SK-MEL-5 (cell line): ENCODE measurements around the gene LPCAT2. TPM values are rescaled to one million over a fixed set of nuclear protein-coding genes. Genes with fewer than 3 reads are reported as not detected.
"Not testable (repeated sequence)": the region's sequence is repeated elsewhere in the genome, so short reads cannot be mapped to it uniquely, and the experiment has no call there.

ENCODE experiments used
- DNase-seq: peaks from one replicate; pipeline ENCODE4 v3.0.0-alpha.2; 2016; ENCODE audit warnings: low read depth, low spot score
- in situ Hi-C: cut with HindIII; loops from 2 replicates; pipeline ENCODE4 v1.10.0; 2016; ENCODE audit warnings: low sequenced_read_pairs, high pct_unique_total_duplicates, low pct_unique_long_range_greater_than_20kb
- total RNA-seq: library from RNA; depleted of rRNA; stranded (reverse); fragments of >200 nt; shearing (Covaris generic); gene quantifications from 2 replicates; pipeline ENCODE4 v1.2.3, GENCODE V29; 2014; rRNA removed

The LPCAT2 gene
- total RNA-seq, 1 experiment from 2014 or later, result 42.9 TPM

DNA sequence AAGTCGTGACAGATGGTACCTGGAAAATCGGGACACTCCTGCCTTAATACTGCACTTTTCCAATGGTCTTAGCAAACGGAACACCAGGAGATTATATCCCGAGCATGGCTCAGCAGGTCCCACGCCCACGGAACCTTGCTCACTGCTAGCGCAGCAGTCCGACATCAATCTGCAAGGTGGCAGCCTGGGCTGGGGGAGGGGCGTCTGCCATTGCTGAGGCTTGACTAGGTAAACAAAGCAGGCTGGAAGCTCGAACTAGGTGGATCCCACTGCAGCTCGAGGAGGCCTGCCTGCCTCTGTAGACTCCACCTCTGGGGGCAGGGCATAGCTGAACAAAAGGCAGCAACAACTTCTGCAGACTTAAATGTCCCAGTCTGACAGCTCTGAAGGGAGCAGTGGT lies 106.8 kb downstream of the LPCAT2 start:
- in situ Hi-C loops, DNase-seq: not testable (repeated sequence)

DNA sequence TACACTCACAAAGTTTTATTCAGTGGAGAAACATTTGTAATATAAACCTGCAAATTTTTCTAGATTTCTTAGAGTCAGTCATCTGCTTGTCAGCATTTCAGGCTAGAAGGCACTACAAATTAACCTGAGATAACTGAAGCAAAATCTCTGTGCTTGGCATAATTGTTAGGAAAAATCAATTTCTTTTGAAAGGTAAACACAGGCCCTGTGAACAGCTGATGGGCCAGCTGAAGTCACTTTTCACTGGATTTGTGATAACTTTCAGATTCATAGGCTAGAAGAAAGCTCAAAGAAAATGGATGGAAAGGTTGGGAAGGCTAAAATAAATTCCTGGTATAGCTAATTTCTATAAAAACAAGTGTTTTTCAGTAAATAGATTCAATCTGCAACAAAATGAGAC lies 112.9 kb downstream of the LPCAT2 start:
- in situ Hi-C loops, result no loop called here
- DNase-seq, result no peak

DNA sequence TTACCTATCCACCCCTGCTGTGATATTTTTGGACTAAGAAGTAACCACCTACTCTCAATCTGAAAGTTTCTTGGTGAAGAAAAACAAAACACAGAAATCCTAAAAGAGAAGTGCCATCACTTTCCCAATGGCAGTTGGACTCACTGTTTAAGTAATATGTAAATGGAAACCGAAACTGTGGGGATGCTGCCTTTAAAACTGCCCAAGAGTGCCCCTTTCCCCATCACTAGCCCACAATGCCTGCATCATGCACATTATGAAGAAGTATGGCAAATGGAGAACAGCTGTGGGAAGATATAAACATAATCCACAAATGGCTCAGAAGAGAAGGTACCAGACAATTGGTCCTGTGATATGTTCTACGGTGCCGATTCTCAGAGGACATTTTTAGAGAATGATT lies 113.4 kb downstream of the LPCAT2 start:
- in situ Hi-C loops, result no loop called here
- no peak for DNase-seq

GRCh38 chr16:55622930-55623561 lies 114.2 kb downstream of the LPCAT2 start:
- in situ Hi-C loops, result no loop called here
- peak; percentile 38 for DNase-seq

GRCh38 chr16:55623640-55624039 lies 114.8 kb downstream of the LPCAT2 start:
- no peak for DNase-seq
- in situ Hi-C loops, result no loop called here

- DNase-seq, result no peak
- in situ Hi-C loops, result no loop called here
Observed at GRCh38 chr16:55624696-55625095, 115.8 kb downstream of the LPCAT2 start.

- in situ Hi-C loops, result no loop called here
- no peak for DNase-seq
Observed at GRCh38 chr16:55625843-55626242, 117.0 kb downstream of the LPCAT2 start.

- no peak for DNase-seq
- in situ Hi-C loops, result no loop called here
Observed at GRCh38 chr16:55628306-55628968, 119.6 kb downstream of the LPCAT2 start.

GRCh38 chr16:55630774-55631173 lies 121.9 kb downstream of the LPCAT2 start:
- DNase-seq, result no peak
- in situ Hi-C loops, result no loop called here

DNA sequence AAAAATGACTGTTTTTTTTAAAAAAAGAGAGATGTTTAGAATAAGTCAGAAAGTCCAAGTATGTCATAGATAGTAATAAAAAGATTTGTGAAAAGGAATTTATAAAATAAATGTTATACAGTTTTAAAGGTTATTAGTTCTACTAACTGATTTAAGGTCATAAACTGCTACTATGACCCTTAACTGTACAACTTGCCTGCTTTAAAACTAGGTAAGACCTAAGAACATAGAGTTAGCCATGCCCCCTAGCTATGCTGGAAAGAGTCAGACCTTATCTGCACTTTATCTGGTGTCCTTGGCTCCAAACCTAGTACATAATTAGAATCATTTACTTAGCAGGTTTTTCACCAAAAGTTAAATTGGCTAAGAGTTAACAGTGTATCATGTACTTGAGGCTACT lies 123.4 kb downstream of the LPCAT2 start:
- DNase-seq, result no peak
- in situ Hi-C loops, result no loop called here

DNA sequence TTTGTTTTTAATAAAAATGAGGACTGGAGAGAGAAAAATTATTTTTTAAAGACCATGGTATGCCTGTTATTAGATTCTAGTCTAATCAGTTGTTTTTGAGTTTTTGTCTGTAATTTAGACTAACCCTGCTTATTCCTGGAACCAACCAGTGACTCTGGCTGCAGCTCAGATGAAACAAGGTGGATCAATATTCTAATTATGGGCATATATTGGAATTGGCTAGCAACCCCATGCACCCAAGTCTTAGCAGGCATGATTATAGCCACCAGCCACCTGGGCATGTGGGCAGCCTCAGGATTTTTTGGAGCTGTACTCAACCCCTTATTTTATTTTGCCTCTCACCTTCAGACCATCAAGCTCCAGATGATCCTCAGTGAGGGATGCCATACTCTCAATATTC lies 125.3 kb downstream of the LPCAT2 start:
- in situ Hi-C loops, result no loop called here
- no peak for DNase-seq

Other genes starting within 250 kb of the LPCAT2 start
- 3.2 TPM in 2 replicates for gene IRX6, start 184.9 kb upstream of the LPCAT2 start, total RNA-seq
- 1.7 and 2.2 TPM in 2 replicates for gene MMP2, start 29.9 kb upstream of the LPCAT2 start, total RNA-seq
- gene CAPNS2, start 57.6 kb downstream of the LPCAT2 start, total RNA-seq, result 0.37 and 0.40 TPM in 2 replicates
- not detected in 2 replicates for gene SLC6A2, start 146.9 kb downstream of the LPCAT2 start, total RNA-seq